GM12878 (cell line): ENCODE measurements around the gene TOP3A. TPM values are rescaled to one million over a fixed set of nuclear protein-coding genes. Genes with fewer than 3 reads are reported as not detected.
"Not testable (repeated sequence)": the region's sequence is repeated elsewhere in the genome, so short reads cannot be mapped to it uniquely, and the experiment has no call there.

Experiments used
- ATAC-seq: fragments of 200-7000 bp; cut with Tn5 transposase; 3 replicates; pipeline ENCODE4 v1.9.1; 2020; ENCODE audit warnings: mild to moderate bottlenecking, moderate library complexity
- BruUV-seq: library from RNA; stranded (reverse); fragments of 400-500 nt; replicated peaks from 2 replicates; lab custom pipeline; 2021; lab: Mats Ljungman, UMichigan
- CTCF ChIA-PET: fragments of 300-600 bp; sonication (Branson Sonifier 250); formaldehyde crosslinking; extraction: SDS; loops from one replicate; lab custom pipeline; 2021; ENCODE audit warnings: inconsistent platforms; lab: Yijun Ruan, JAX
- POLR2A ChIA-PET: fragments of 350-600 bp; formaldehyde crosslinking; extraction: SDS; loops from one replicate; lab custom pipeline; 2021; ENCODE audit warnings: inconsistent platforms; lab: Charles Lee
- RAD21 ChIA-PET: fragments of 300-600 bp; sonication (Branson Sonifier 250); formaldehyde crosslinking; loops from one replicate; lab custom pipeline; 2023; ENCODE audit warnings: antibody characterized with exemption; ENCODE audit not compliant: unreplicated experiment; lab: Charles Lee
- SMC1A ChIA-PET: fragments of 300-600 bp; sonication (Branson Sonifier 250); formaldehyde crosslinking; loops from one replicate; lab custom pipeline; 2023; ENCODE audit not compliant: unreplicated experiment, uncharacterized antibody; lab: Charles Lee
- DNase-seq: peaks from one replicate; pipeline ENCODE4 v3.0.0-alpha.2; 2011; ENCODE audit warnings: low read depth, low spot score
- FAIRE-seq: peaks from 3 replicates; lab custom pipeline; 2011; peaks lifted over from hg19 to GRCh38; lab: Jason Lieb, UNC
- H2AFZ ChIP-seq: 2 replicates; pipeline ENCODE4 v1.6.0; 2011; ENCODE audit warnings: low read depth, low read length, control low read depth; ENCODE audit not compliant: control insufficient read depth
- H3K27ac ChIP-seq: 2 replicates; pipeline ENCODE4 v1.5.1; 2011; ENCODE audit warnings: control low read depth; ENCODE audit not compliant: control insufficient read depth, insufficient read depth
- H3K27me3 ChIP-seq, 2 experiments: replicated peaks in 1 of 2; 2 replicates each; pipeline versions ENCODE4 v1.6.0 to v1.6.1; 2011; ENCODE audit warnings: low read length in 1 of 2; ENCODE audit not compliant: control insufficient read depth in 2 of 2, insufficient read depth in 2 of 2
- H3K36me3 ChIP-seq, 2 experiments: 2 replicates each; pipeline ENCODE4 v1.5.1; 2011; ENCODE audit warnings: low read length in 1 of 2; ENCODE audit not compliant: control insufficient read depth in 2 of 2, insufficient read depth in 2 of 2
- H3K4me1 ChIP-seq: 2 replicates; pipeline ENCODE4 v1.6.1; 2011; ENCODE audit warnings: mild to moderate bottlenecking, low read length, moderate library complexity, mixed read lengths; ENCODE audit not compliant: control insufficient read depth, insufficient read depth
- H3K4me2 ChIP-seq: 2 replicates; pipeline ENCODE4 v1.6.0; 2011; ENCODE audit warnings: control low read depth; ENCODE audit not compliant: control insufficient read depth, insufficient read depth
- H3K4me3 ChIP-seq: fragments of 200-600 bp; sonication (generic); 2 replicates; pipeline ENCODE4 v1.5.1; 2016
- H3K79me2 ChIP-seq: 2 replicates; pipeline ENCODE4 v1.6.0; 2011; ENCODE audit warnings: low read length; ENCODE audit not compliant: control insufficient read depth, insufficient read depth
- H3K9ac ChIP-seq: 2 replicates; pipeline ENCODE4 v1.8.0; 2011; ENCODE audit warnings: low read length, control low read depth, mixed read lengths; ENCODE audit not compliant: control insufficient read depth, insufficient read depth
- H3K9me3 ChIP-seq: replicated peaks from 3 replicates; pipeline ENCODE4 v1.5.1; 2011; ENCODE audit warnings: mild to moderate bottlenecking, low read length; ENCODE audit not compliant: control insufficient read depth, insufficient read depth
- H4K20me1 ChIP-seq: 2 replicates; pipeline ENCODE4 v1.6.0; 2011; ENCODE audit not compliant: control insufficient read depth, insufficient read depth
- LARP7 ChIP-seq: fragments of 450-650 bp; IDR thresholded peaks from 2 replicates; pipeline ENCODE4 v1.6.1; 2017; ENCODE audit warnings: mild to moderate bottlenecking
- POLR2A ChIP-seq: IDR thresholded peaks from 2 replicates; pipeline ENCODE4 v1.6.1; 2011; ENCODE audit warnings: low read depth, mild to moderate bottlenecking, low read length
- RUNX3 ChIP-seq: IDR thresholded peaks from 2 replicates; pipeline ENCODE4 v1.6.1; 2012; ENCODE audit warnings: low read length, inconsistent platforms
- WGBS: methylation state at CpG from one replicate; pipeline ENCODE4 v1.1.6; 2016; ENCODE audit warnings: low lambda C conversion rate; ENCODE audit not compliant: insufficient replicate concordance, insufficient coverage; ENCODE audit errors: missing lambda C conversion rate; 5-methylcytosine and 5-hydroxymethylcytosine counted together
- in situ Hi-C: fragments of 300-500 bp; cut with MboI; formaldehyde crosslinking; loops from 9 replicates; pipeline ENCODE4 v1.14.3; 2018; ENCODE audit warnings: mixed read lengths
- intact Hi-C: fragments of 100-400 bp; cut with micrococcal nuclease; formaldehyde crosslinking; loops from one replicate; pipeline ENCODE4 v1.14.2; 2022; ENCODE audit not compliant: unreplicated experiment
- polyA plus RNA-seq, 11 experiments: library from polyadenylated mRNA; depleted of rRNA in 4 of 11; unstranded in 6 of 11; stranded (reverse) in 5 of 11; fragments of >200 nt; fragmentation: Nextera tagmentation in 4 of 11; fragmentation: Illumina TruSeq in 1 of 11; extraction: Ambion mirVana in 4 of 11; extraction: Trizol in 1 of 11; gene quantifications; 1 replicate in 1 of 11; 2 replicates in 10 of 11; pipeline versions ENCODE4 v1.2.1 to v1.2.3, GENCODE V29; 2011 to 2016; ENCODE audit warnings: inconsistent platforms in 2 of 11, missing spikeins in 2 of 11, low read depth in 1 of 11
- total RNA-seq, 4 experiments: library from RNA; depleted of rRNA in 3 of 4; stranded (reverse); fragments of >200 nt in 3 of 4; fragmentation: Illumina TruSeq in 1 of 4; extraction: Trizol in 1 of 4; gene quantifications; 2 replicates each; pipeline versions ENCODE4 v1.2.1 to v1.2.3, GENCODE V29; 2013 to 2021

The TOP3A gene
- total and polyA plus RNA-seq, 10 of the 15 experiments (the other 5 are each of a cell fraction or from before 2014, with no cell fraction given), result 4.2 to 51.9 (median 31.8) TPM

DNA sequence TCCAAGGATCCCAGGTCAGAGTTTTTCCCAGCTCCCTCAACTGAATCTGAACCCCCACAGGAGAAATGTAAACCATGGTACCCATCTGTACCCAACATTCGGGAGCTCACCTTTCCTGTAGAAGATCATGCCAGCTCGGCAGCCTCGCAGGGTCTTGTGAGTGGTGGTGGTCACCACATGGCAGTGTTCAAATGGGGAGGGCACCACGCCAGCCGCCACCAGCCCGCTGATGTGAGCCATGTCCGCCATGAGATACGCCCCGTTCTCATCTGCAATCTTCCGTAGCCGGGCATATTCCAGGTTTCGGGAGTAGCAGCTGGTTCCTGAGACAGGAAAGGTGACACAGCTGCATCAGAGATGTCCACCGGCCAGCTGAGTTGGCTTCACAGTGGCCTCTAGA lies 25.1 kb upstream of the TOP3A start:
- H3K4me1 ChIP-seq, result peaks cover 3% of the 10 kb centered on the region
- H3K36me3 ChIP-seq, result peaks cover 5 to 13% of the 10 kb centered on the region in 2 experiments
- intact Hi-C loops (no loop called here), in situ Hi-C loops (no loop called here)
- no peak overlapping the region for H3K27ac ChIP-seq
- no peaks in the 10 kb centered on the region for H3K9me3 ChIP-seq
- ChIA-PET CTCF (no interaction called here), RAD21 (no interaction called here), POLR2A (no interaction called here), SMC1A (interaction anchor here (0.9 kb wide), 1 partner anchor 19 kb away, joined by 3 read pairs; no protein-coding TSS in a partner anchor)
- H3K27me3 ChIP-seq, result no peaks in the 10 kb centered on the region
- no peak overlapping the region for H3K4me3 ChIP-seq
- no peak for DNase-seq
- no peak for FAIRE-seq
- H2AFZ ChIP-seq, result no peak overlapping the region
- H3K9ac ChIP-seq, result no peak overlapping the region
- 98% methylated on average over 13 of the region's 13 CpGs for WGBS
- H3K79me2 ChIP-seq, result no peaks in the 10 kb centered on the region
- ATAC-seq, result no peak
- no TSS peak for BruUV-seq
- H3K4me2 ChIP-seq, result no peak overlapping the region
- no peaks in the 10 kb centered on the region for H4K20me1 ChIP-seq
- TF ChIP-seq POLR2A, result no peak
- TF ChIP-seq RUNX3, result no peak
- TF ChIP-seq LARP7, result no peak

DNA sequence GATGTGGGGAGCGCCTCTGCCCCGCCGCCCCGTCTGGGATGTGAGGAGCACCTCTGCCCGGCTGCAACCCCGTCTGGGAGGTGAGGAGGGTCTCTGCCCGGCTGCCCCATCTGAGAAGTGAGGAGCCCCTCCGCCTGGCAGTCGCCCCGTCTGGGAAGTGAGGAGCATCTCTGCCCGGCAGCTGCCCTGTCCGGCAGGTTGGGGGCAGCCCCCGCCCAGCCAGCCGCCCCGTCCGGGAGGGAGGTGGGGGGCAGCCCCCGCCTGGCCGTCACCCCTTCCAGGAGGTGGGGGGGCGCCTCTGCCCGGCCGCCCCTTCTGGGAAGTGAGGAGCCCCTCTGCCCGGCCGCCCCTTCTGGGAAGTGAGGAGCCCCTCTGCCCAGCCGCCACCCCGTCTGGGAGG lies 23.4 kb upstream of the TOP3A start:
- DNase-seq, intact Hi-C loops, H3K9ac ChIP-seq, SMC1A ChIA-PET, in situ Hi-C loops, H3K27ac ChIP-seq, H4K20me1 ChIP-seq, H2AFZ ChIP-seq, FAIRE-seq, H3K9me3 ChIP-seq, H3K27me3 ChIP-seq, H3K79me2 ChIP-seq, H3K4me1 ChIP-seq, H3K4me3 ChIP-seq, RAD21 ChIA-PET, H3K4me2 ChIP-seq, BruUV-seq, POLR2A ChIA-PET, ATAC-seq: not testable (repeated sequence)
- peaks cover 3 to 13% of the 10 kb centered on the region in 2 experiments for H3K36me3 ChIP-seq
- WGBS, result 98% methylated on average over 17 of the region's 25 CpGs
- CTCF ChIA-PET, result interaction anchor here (0.6 kb wide), 1 partner anchor 50 kb away, joined by 3 read pairs; no protein-coding TSS in a partner anchor
